ENCODE data around the gene PDSS1. TPM values are rescaled to one million over a fixed set of nuclear protein-coding genes. Genes with fewer than 3 reads are reported as not detected.
"Not testable (repeated sequence)": the region's sequence is repeated elsewhere in the genome, so short reads cannot be mapped to it uniquely, and the experiment has no call there.

The PDSS1 gene
- total RNA-seq, 4 donors from 2014 or later, result 3.6 to 7.6 (median 3.9) TPM

- Histone ChIP-seq H3K36me3 (no peaks in the 10 kb centered on the region), H3K9me3 (no peaks in the 10 kb centered on the region), H3K27ac (peak overlapping the region; percentile 78), H3K4me1 (peaks cover 47% of the 10 kb centered on the region), H3K27me3 (no peaks in the 10 kb centered on the region), H3K4me3 (no peak overlapping the region)
- no peak for TF ChIP-seq CTCF (IDR thresholded peaks at IDR 0.05)
- TF ChIP-seq POLR2AphosphoS5 (IDR thresholded peaks at IDR 0.05), result no peak
- TF ChIP-seq EP300 (IDR thresholded peaks at IDR 0.05), result no peak
- TF ChIP-seq POLR2A (IDR thresholded peaks at IDR 0.05), result no peak
- WGBS, result 92% methylated on average over 8 of the region's 8 CpGs
- no peak for DNase-seq (ENCODE audit: low spot score in 2 of 2)
Observed at GRCh38 chr10:26780106-26780792, 82.7 kb downstream of the PDSS1 start.

- WGBS, result 30% methylated on average over 4 of the region's 4 CpGs
- H3K27me3 ChIP-seq, result no peaks in the 10 kb centered on the region
- peak overlapping the region; percentile 78 for H3K27ac ChIP-seq
- H3K36me3 ChIP-seq, result no peaks in the 10 kb centered on the region
- TF ChIP-seq POLR2A (IDR thresholded peaks at IDR 0.05) (no peak), POLR2AphosphoS5 (IDR thresholded peaks at IDR 0.05) (no peak), EP300 (IDR thresholded peaks at IDR 0.05) (no peak), CTCF (IDR thresholded peaks at IDR 0.05) (no peak)
- H3K4me3 ChIP-seq, result no peak overlapping the region
- no peaks in the 10 kb centered on the region for H3K9me3 ChIP-seq
- DNase-seq (ENCODE audit: low spot score in 2 of 2), result no peak
- H3K4me1 ChIP-seq, result peaks cover 47% of the 10 kb centered on the region
Observed at GRCh38 chr10:26780793-26781601, 83.5 kb downstream of the PDSS1 start.

- WGBS, result 89% methylated on average over 2 of the region's 2 CpGs
- Histone ChIP-seq H3K27me3 (no peaks in the 10 kb centered on the region), H3K4me3 (no peak overlapping the region), H3K27ac (peak overlapping the region; percentile 78), H3K4me1 (peaks cover 47% of the 10 kb centered on the region), H3K9me3 (no peaks in the 10 kb centered on the region), H3K36me3 (no peaks in the 10 kb centered on the region)
- no peak for DNase-seq (ENCODE audit: low spot score in 2 of 2)
- no peak for TF ChIP-seq CTCF (IDR thresholded peaks at IDR 0.05)
- TF ChIP-seq POLR2A (IDR thresholded peaks at IDR 0.05), result no peak
- no peak for TF ChIP-seq EP300 (IDR thresholded peaks at IDR 0.05)
- no peak for TF ChIP-seq POLR2AphosphoS5 (IDR thresholded peaks at IDR 0.05)
Observed at GRCh38 chr10:26781797-26782196, 84.3 kb downstream of the PDSS1 start.

GRCh38 chr10:26787362-26787761 is 89.9 kb downstream of the PDSS1 start:
- WGBS, result 94% methylated on average over 3 of the region's 3 CpGs
- no peaks in the 10 kb centered on the region for H3K36me3 ChIP-seq

GRCh38 chr10:26789779-26790178 is 92.3 kb downstream of the PDSS1 start:
- not testable (repeated sequence) for H3K36me3 ChIP-seq

More at GRCh38 chr10:26787362-26787761, 89.9 kb downstream of the PDSS1 start:
- Histone ChIP-seq H3K9me3 (no peaks in the 10 kb centered on the region), H3K27ac (no peak overlapping the region), H3K4me3 (no peak overlapping the region), H3K27me3 (no peaks in the 10 kb centered on the region), H3K4me1 (peaks cover 21% of the 10 kb centered on the region)
- TF ChIP-seq EP300 (IDR thresholded peaks at IDR 0.05) (no peak), POLR2A (IDR thresholded peaks at IDR 0.05) (no peak), POLR2AphosphoS5 (IDR thresholded peaks at IDR 0.05) (no peak), CTCF (IDR thresholded peaks at IDR 0.05) (no peak)
- no peak for DNase-seq (ENCODE audit: low spot score in 2 of 2)

More at GRCh38 chr10:26789779-26790178, 92.3 kb downstream of the PDSS1 start:
- 94% methylated on average over 2 of the region's 2 CpGs for WGBS
- H3K27me3 ChIP-seq; H3K4me3 ChIP-seq; H3K27ac ChIP-seq; H3K9me3 ChIP-seq; DNase-seq (ENCODE audit: low spot score in 2 of 2): not testable (repeated sequence)
- peaks cover 27% of the 10 kb centered on the region for H3K4me1 ChIP-seq
